ENCODE measurements around the gene ARHGAP15.

GRCh38 chr2:143652692-143653091, 523.5 kb downstream of the ARHGAP15 start:
- TF ChIP-seq, protein P1, sequence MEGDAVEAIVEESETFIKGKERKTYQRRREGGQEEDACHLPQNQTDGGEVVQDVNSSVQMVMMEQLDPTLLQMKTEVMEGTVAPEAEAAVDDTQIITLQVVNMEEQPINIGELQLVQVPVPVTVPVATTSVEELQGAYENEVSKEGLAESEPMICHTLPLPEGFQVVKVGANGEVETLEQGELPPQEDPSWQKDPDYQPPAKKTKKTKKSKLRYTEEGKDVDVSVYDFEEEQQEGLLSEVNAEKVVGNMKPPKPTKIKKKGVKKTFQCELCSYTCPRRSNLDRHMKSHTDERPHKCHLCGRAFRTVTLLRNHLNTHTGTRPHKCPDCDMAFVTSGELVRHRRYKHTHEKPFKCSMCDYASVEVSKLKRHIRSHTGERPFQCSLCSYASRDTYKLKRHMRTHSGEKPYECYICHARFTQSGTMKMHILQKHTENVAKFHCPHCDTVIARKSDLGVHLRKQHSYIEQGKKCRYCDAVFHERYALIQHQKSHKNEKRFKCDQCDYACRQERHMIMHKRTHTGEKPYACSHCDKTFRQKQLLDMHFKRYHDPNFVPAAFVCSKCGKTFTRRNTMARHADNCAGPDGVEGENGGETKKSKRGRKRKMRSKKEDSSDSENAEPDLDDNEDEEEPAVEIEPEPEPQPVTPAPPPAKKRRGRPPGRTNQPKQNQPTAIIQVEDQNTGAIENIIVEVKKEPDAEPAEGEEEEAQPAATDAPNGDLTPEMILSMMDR (conservative IDR thresholded peaks at IDR 0.05 in 1 of 2, IDR thresholded peaks at IDR 0.05 in 1 of 2; ENCODE audit: low read depth in 1 of 2, low read length in 2 of 2): no peak
- no peak for TF ChIP-seq EZH2 (IDR thresholded peaks at IDR 0.05; ENCODE audit: low read length, missing control alignments)

All from fibroblast of lung (primary cell).